GM21529 (cell line): ENCODE data around the gene PCGF5.
"Not testable (repeated sequence)": the region's sequence is repeated elsewhere in the genome, so short reads cannot be mapped to it uniquely, and the experiment has no call there.

Experiments
- ATAC-seq: cut with Tn5 transposase; IDR thresholded peaks from one replicate; pipeline ENCODE4 v1.9.1; 2021; ENCODE audit not compliant: unreplicated experiment

PCGF5 gene

DNA sequence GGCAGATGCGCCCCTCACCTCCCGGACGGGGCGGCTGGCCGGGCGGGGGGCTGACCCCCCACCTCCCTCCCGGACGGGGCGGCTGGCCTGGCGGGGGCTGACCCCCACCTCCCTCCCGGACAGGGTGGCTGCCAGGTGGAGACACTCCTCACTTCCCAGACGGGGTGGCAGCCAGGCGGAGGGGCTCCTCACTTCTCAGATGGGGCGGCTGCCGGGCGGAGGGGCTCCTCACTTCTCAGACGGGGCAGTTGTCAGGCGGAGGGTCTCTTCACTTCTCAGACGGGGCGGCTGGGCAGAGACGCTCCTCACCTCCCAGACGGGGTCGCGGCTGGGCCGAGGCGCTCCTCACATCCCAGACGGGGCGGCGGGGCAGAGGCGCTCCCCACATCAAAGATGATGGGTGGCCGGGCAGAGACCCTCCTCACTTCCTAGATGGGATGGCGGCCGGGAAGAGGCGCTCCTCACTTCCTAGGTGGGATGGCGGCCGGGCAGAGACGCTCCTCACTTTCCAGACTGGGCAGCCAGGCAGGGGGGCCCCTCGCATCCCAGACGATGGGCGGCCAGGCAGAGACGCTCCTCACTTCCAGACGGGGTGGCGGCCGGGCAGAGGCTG, 102.9 kb downstream of the PCGF5 start:
- not testable (repeated sequence) for ATAC-seq

DNA sequence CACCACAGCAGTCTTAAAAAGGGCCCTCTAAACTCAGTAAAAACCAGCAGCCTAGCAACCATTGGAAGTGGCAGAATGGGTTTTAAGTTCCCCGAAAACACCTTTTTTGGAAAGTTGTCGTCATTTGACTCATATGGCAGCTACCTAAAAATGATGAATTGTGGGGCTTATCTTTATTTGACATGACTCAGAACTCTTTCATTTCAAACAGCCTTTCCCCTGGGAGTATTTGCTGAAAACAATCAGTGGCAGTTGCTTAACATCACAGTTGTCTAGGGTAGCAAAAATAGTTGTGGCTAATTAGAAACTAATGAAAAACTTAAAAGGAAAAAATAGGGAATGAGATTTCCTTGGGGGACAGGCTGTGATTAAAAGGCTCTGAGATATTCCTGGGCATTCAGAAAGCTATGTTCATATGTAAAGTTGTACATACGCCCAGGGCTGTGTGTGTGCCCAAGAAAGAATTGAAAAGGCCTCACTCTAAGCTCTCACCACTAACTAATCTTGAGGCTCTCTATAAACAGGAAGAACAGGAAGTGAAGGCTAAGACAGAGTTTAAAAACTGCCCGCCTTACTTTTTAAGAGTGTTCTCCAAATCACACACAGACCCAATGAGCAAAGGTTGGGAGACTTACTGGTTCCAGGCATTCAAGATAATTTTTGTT, 108.0 kb downstream of the PCGF5 start:
- ATAC-seq: no peak
